Endothelial cell of umbilical vein (primary cell): ENCODE results near the gene SEPTIN3. TPM values are rescaled to one million over a fixed set of nuclear protein-coding genes. Genes with fewer than 3 reads are reported as not detected.
A peak's percentile ranks its signal among the peaks of the same experiment; 100 is the strongest.

Source experiments
- BruUV-seq: library from RNA; stranded (reverse); fragments of 400-500 nt; replicated peaks from 2 replicates; lab custom pipeline; 2021; lab: Mats Ljungman, UMichigan
- CTCF ChIA-PET: fragments of 300-600, 350-600 bp; sonication (Branson Sonifier 250); formaldehyde crosslinking; loops from one replicate; lab custom pipeline; 2021; ENCODE audit warnings: antibody characterized with exemption, inconsistent platforms; lab: Charles Lee
- POLR2A ChIA-PET: fragments of 300-600, 350-600 bp; sonication (Branson Sonifier 250); formaldehyde crosslinking; loops from one replicate; lab custom pipeline; 2021; ENCODE audit warnings: antibody characterized with exemption, inconsistent platforms; lab: Charles Lee
- DNase-seq: peaks from one replicate; pipeline ENCODE4 v3.0.0-alpha.2; 2011; ENCODE audit warnings: low read depth, low spot score
- FAIRE-seq: peaks from 2 replicates; lab custom pipeline; 2011; peaks lifted over from hg19 to GRCh38; lab: Jason Lieb, UNC
- H2AFZ ChIP-seq: 2 replicates; pipeline ENCODE4 v1.6.0; 2012; ENCODE audit warnings: low read depth, low read length, control low read depth, inconsistent platforms
- H3K27ac ChIP-seq: 2 replicates; pipeline ENCODE4 v1.5.1; 2011; ENCODE audit warnings: low read depth, mild to moderate bottlenecking, control low read depth, low read length, moderate library complexity; ENCODE audit not compliant: insufficient read depth
- H3K27me3 ChIP-seq, 2 experiments: 2 replicates each; pipeline versions ENCODE4 v1.6.0 to v1.6.1; 2011; ENCODE audit warnings: low read length in 2 of 2, mixed read lengths in 1 of 2; ENCODE audit not compliant: control insufficient read depth in 2 of 2, insufficient read depth in 2 of 2
- H3K36me3 ChIP-seq, 2 experiments: 2 replicates in 1 of 2; 3 replicates in 1 of 2; pipeline ENCODE4 v1.5.1; 2011; ENCODE audit warnings: low read length in 2 of 2, mild to moderate bottlenecking in 1 of 2, moderate library complexity in 1 of 2; ENCODE audit not compliant: control insufficient read depth in 2 of 2, insufficient read depth in 2 of 2; ENCODE audit errors: extremely low read depth in 1 of 2
- H3K4me1 ChIP-seq: 3 replicates; pipeline ENCODE4 v1.5.1; 2011; ENCODE audit warnings: mild to moderate bottlenecking, low read length; ENCODE audit not compliant: control insufficient read depth, insufficient read depth; ENCODE audit errors: extremely low read depth
- H3K4me2 ChIP-seq: 2 replicates; pipeline ENCODE4 v1.6.1; 2011; ENCODE audit warnings: low read length, control low read depth, mixed read lengths; ENCODE audit not compliant: insufficient read depth
- H3K4me3 ChIP-seq, 3 experiments: fragments of 200-600 bp in 1 of 3; sonication (generic), shearing (Covaris generic) in 1 of 3; replicated peaks in 1 of 3; 2 replicates each; pipeline ENCODE4 v1.5.1; 2011 to 2016; ENCODE audit warnings: control low read depth in 3 of 3, low read length in 3 of 3, mild to moderate bottlenecking in 2 of 3, inconsistent platforms in 1 of 3, low read depth in 1 of 3, moderate library complexity in 1 of 3; ENCODE audit not compliant: insufficient read depth in 1 of 3
- H3K79me2 ChIP-seq: 2 replicates; pipeline ENCODE4 v1.6.0; 2012; ENCODE audit warnings: low read length, inconsistent platforms; ENCODE audit not compliant: control insufficient read depth, insufficient read depth
- H3K9ac ChIP-seq: replicated peaks from 2 replicates; pipeline ENCODE3; 2011; ENCODE audit warnings: low read length, control low read depth; ENCODE audit not compliant: insufficient read depth; ENCODE audit errors: extremely low read depth
- H3K9me1 ChIP-seq: replicated peaks from 3 replicates; pipeline ENCODE4 v1.6.0; 2011; ENCODE audit warnings: mild to moderate bottlenecking, low read length; ENCODE audit not compliant: control insufficient read depth, insufficient read depth; ENCODE audit errors: extremely low read depth
- H3K9me3 ChIP-seq: replicated peaks from 2 replicates; pipeline ENCODE4 v1.5.1; 2012; ENCODE audit warnings: low read length, inconsistent platforms; ENCODE audit not compliant: control insufficient read depth, insufficient read depth
- H4K20me1 ChIP-seq: replicated peaks from 2 replicates; pipeline ENCODE3; 2011; ENCODE audit warnings: mild to moderate bottlenecking, low read length; ENCODE audit not compliant: control insufficient read depth, insufficient read depth; ENCODE audit errors: extremely low read depth
- CTCF ChIP-seq, 2 donors: IDR thresholded peaks; 1 replicate in 1 of 2; 2 replicates in 1 of 2; pipeline ENCODE4 v1.5.1; 2011; ENCODE audit warnings: low read length in 2 of 2, mild to moderate bottlenecking in 2 of 2, moderate library complexity in 2 of 2, control low read depth in 1 of 2, inconsistent platforms in 1 of 2, low read depth in 1 of 2; ENCODE audit not compliant: insufficient read depth in 1 of 2; ENCODE audit errors: extremely low read depth in 1 of 2
- EZH2 ChIP-seq: IDR thresholded peaks from 2 replicates; pipeline ENCODE4 v1.6.1; 2012; ENCODE audit warnings: borderline replicate concordance, low read depth, mild to moderate bottlenecking, moderate library complexity, low read length, inconsistent platforms; ENCODE audit not compliant: severe bottlenecking
- FOS ChIP-seq: IDR thresholded peaks from 2 replicates; pipeline ENCODE4 v1.6.1; 2011; ENCODE audit warnings: mild to moderate bottlenecking, low read length, moderate library complexity, borderline replicate concordance; ENCODE audit not compliant: insufficient read depth
- GATA2 ChIP-seq: IDR thresholded peaks from 2 replicates; pipeline ENCODE4 v1.7.0; 2011; ENCODE audit warnings: low read depth, mild to moderate bottlenecking, moderate library complexity, mixed read lengths, low read length; ENCODE audit not compliant: insufficient read length, insufficient read depth
- JUN ChIP-seq: IDR thresholded peaks from 2 replicates; pipeline ENCODE4 v1.6.1; 2011; ENCODE audit warnings: borderline replicate concordance, low read depth; ENCODE audit not compliant: insufficient read length, insufficient read depth
- MAX ChIP-seq: IDR thresholded peaks from 2 replicates; pipeline ENCODE4 v1.6.1; 2011; ENCODE audit not compliant: insufficient read depth, insufficient read length
- MYC ChIP-seq: IDR thresholded peaks from one replicate; pipeline ENCODE4 v1.6.1; 2011; ENCODE audit warnings: mild to moderate bottlenecking, low read depth, low read length
- POLR2A ChIP-seq: IDR thresholded peaks from 2 replicates; pipeline ENCODE4 v1.6.1; 2012; ENCODE audit warnings: low read depth, mild to moderate bottlenecking, control low read depth, low read length
- POLR2AphosphoS5 ChIP-seq: IDR thresholded peaks from 2 replicates; pipeline ENCODE4 v1.6.1; 2012; ENCODE audit warnings: low read depth, mild to moderate bottlenecking, control low read depth, low read length, moderate library complexity; ENCODE audit not compliant: insufficient read depth
- dilution Hi-C: fragments of 300-500 bp; cut with MboI; formaldehyde crosslinking; loops from one replicate; pipeline ENCODE4 v1.15.0; 2019; ENCODE audit warnings: low sequenced_read_pairs; ENCODE audit not compliant: extremely low pct_ligation_motif_present
- intact Hi-C: fragments of 100-400 bp; cut with micrococcal nuclease; formaldehyde crosslinking; loops from one replicate; pipeline ENCODE4 v1.10.0; 2022
- polyA plus RNA-seq, 4 experiments: library from polyadenylated mRNA; depleted of rRNA in 3 of 4; stranded (reverse) in 3 of 4; unstranded in 1 of 4; fragments of >200 nt; gene quantifications; 2 replicates each; pipeline versions ENCODE4 v1.2.1 to v1.2.3, GENCODE V29; 2011 to 2012; ENCODE audit warnings: missing spikeins in 1 of 4
- total RNA-seq: library from RNA; stranded (reverse); gene quantifications from 2 replicates; pipeline ENCODE4 v1.2.3, GENCODE V29; 2021

The SEPTIN3 gene
- total and polyA plus RNA-seq, 2 donors (not counting 3 experiments of a cell fraction or from before 2014, with no cell fraction given): 0.08 to 0.18 TPM

GRCh38 chr22:41975299-41976069 lies 6.2 kb downstream of the SEPTIN3 start:
- H3K9ac ChIP-seq: no peak overlapping the region
- no peaks in the 10 kb centered on the region for H3K36me3 ChIP-seq
- intact Hi-C loops: no loop called here
- no peak for FAIRE-seq
- H3K4me3 ChIP-seq: no peak overlapping the region
- DNase-seq: no peak
- no peak for TF ChIP-seq POLR2A
- no peak for TF ChIP-seq POLR2AphosphoS5
- ChIA-PET POLR2A (no interaction called here), CTCF (interaction anchor here (1.7 kb wide), 1 partner anchor 115 kb away, joined by 3 read pairs; the partner anchor contains the start of gene NDUFA6)
- no peak overlapping the region for H2AFZ ChIP-seq
- H3K9me3 ChIP-seq: no peaks in the 10 kb centered on the region
- no peaks in the 10 kb centered on the region for H3K79me2 ChIP-seq
- no peak overlapping the region for H3K4me2 ChIP-seq
- dilution Hi-C loops: no loop called here
- peaks cover 3% of the 10 kb centered on the region for H3K4me1 ChIP-seq
- peaks cover 24 to 31% of the 10 kb centered on the region in 2 experiments for H3K27me3 ChIP-seq
- no peaks in the 10 kb centered on the region for H4K20me1 ChIP-seq
- BruUV-seq: no TSS peak
- H3K9me1 ChIP-seq: no peaks in the 10 kb centered on the region
- no peak overlapping the region for H3K27ac ChIP-seq

GRCh38 chr22:41976070-41976901 lies 7.0 kb downstream of the SEPTIN3 start:
- dilution Hi-C loops: no loop called here
- no peak overlapping the region for H3K4me2 ChIP-seq
- no TSS peak for BruUV-seq

More at GRCh38 chr22:41976070-41976901, 7.0 kb downstream of the SEPTIN3 start:
- Histone ChIP-seq H3K4me3 (peak overlapping the region in 2 of 3 experiments; percentile 2 to 32), H3K9me1 (no peaks in the 10 kb centered on the region), H3K79me2 (no peaks in the 10 kb centered on the region), H3K9me3 (no peaks in the 10 kb centered on the region), H2AFZ (peak overlapping the region; percentile 74), H4K20me1 (no peaks in the 10 kb centered on the region), H3K27ac (no peak overlapping the region), H3K4me1 (peaks cover 3% of the 10 kb centered on the region), H3K9ac (no peak overlapping the region), H3K27me3 (peaks cover 24 to 31% of the 10 kb centered on the region in 2 experiments), H3K36me3 (no peaks in the 10 kb centered on the region)
- no peak for TF ChIP-seq POLR2A
- no peak for TF ChIP-seq MYC
- no peak for TF ChIP-seq JUN
- TF ChIP-seq POLR2AphosphoS5: no peak
- TF ChIP-seq EZH2: no peak
- no peak for TF ChIP-seq CTCF (IDR thresholded peaks at IDR 0.05; ENCODE audit: extremely low read depth in 1 of 2, insufficient read depth in 1 of 2, low read depth in 1 of 2, low read length in 2 of 2)
- no peak for TF ChIP-seq MAX
- no peak for TF ChIP-seq FOS
- TF ChIP-seq GATA2: no peak
- CTCF ChIA-PET: interaction anchor here (1.7 kb wide), 1 partner anchor 115 kb away, joined by 3 read pairs; the partner anchor contains the start of gene NDUFA6
- intact Hi-C loops: no loop called here
- no peak for DNase-seq
- POLR2A ChIA-PET: no interaction called here
- no peak for FAIRE-seq
